Erythroblast (primary cell): ENCODE data around the gene CFB.

Experiments used
- GATA1 ChIP-seq: IDR thresholded peaks from 2 replicates; pipeline ENCODE4 v1.6.1; 2011; ENCODE audit warnings: low read depth, mild to moderate bottlenecking, control low read depth, low read length, moderate library complexity
- POLR2A ChIP-seq: IDR thresholded peaks from 2 replicates; pipeline ENCODE4 v1.6.1; 2011; ENCODE audit warnings: mild to moderate bottlenecking, low read length

DNA sequence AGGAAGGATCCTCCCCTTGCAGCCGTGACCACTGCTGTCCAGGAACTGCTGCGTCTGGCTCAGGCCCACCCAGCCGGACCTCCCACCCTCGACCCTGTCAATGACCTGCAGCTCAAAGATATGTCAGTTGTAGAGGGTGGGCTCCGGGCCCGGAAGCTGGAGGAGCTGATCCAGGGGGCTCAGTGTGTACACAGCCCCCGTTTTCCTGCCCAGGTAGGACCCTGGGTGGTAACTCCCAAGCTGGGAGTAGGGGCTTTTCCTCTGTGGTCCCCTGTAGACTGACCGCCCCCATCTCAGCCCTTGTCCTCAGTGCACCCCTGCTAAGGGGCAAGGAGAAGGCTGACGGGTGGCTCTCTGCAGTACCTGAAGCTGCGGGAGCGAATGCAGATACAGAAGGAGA is 22.4 kb downstream of the CFB start:
- no peak for TF ChIP-seq POLR2A
- no peak for TF ChIP-seq GATA1
